Mononuclear cell (primary cell): ENCODE results near the gene AP4B1. TPM values are rescaled to one million over a fixed set of nuclear protein-coding genes. Genes with fewer than 3 reads are reported as not detected.
"Not testable (repeated sequence)": the region's sequence is repeated elsewhere in the genome, so short reads cannot be mapped to it uniquely, and the experiment has no call there.

Experiments
- H3K27me3 ChIP-seq: 2 replicates; pipeline ENCODE4 v1.6.0; 2011; ENCODE audit warnings: low read length, control low read depth; ENCODE audit not compliant: insufficient read depth
- H3K4me1 ChIP-seq: 2 replicates; pipeline ENCODE4 v1.5.1; 2011; ENCODE audit warnings: mild to moderate bottlenecking, low read length, control low read depth; ENCODE audit not compliant: insufficient read depth
- H3K4me3 ChIP-seq: 2 replicates; pipeline ENCODE4 v1.5.1; 2011; ENCODE audit warnings: mild to moderate bottlenecking, low read length, moderate library complexity
- H3K9me3 ChIP-seq: 2 replicates; pipeline ENCODE4 v1.5.1; 2011; ENCODE audit warnings: low read depth, mild to moderate bottlenecking, control low read depth, low read length
- total RNA-seq: library from RNA; depleted of rRNA; stranded (reverse); fragments of >200 nt; gene quantifications from one replicate; pipeline ENCODE4 v1.2.3, GENCODE V29; 2012

Gene AP4B1
- total RNA-seq, 1 donor: 22.4 TPM

DNA sequence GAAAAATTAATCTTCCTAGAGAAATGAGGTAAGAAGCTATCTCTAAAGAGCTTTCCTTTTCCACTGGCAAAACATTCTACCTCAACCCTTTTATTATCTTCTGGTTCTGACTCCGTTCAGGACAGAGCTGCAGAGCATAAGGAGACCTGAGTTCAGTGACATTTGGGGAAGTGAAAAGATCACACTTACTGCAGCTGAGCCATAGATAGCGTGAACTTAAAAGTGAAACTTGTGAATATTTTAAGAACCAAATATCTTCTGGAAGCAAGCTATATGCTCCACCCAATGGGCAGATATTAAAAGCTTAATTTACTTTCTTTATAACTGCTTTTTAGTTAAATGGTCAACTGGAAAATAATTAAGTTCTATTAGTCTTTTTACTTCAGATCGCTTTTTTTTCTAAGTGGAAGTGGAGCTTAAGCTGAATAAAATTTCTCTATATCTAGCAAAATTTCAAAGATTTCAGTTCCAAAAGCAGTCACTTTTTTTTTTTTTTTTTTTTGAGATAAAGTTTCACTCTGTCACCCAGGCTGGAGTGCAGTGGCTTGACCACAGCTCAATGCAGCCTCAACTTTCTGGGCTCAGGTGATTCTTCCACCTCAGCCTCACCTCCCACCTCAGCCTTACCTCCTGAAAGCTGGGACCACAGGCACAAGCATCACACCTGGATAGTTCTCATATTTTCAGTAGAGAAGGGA, 45.0 kb downstream of the AP4B1 start:
- Histone ChIP-seq H3K4me1 (peaks cover 74% of the 10 kb centered on the region), H3K9me3 (no peaks in the 10 kb centered on the region), H3K27me3 (no peaks in the 10 kb centered on the region), H3K4me3 (no peak overlapping the region)

DNA sequence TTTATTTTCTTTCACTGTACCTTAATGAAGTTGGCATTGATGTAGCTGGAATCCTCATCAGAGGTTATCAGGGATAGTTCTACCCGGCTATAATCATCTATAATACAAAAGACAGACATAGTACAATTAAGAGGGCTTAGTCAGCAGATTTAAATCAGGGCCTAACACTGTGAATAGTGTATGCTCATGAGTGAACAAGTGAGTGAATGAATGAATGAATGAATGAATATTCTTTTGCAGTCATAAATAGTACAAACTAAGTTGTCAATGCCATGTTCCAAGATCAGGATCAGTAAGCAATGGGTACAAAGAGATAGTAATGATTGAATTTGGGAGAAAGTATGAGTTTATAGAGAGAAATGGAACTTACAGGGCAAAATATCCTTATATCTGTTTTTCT, 45.6 kb downstream of the AP4B1 start:
- peaks cover 74% of the 10 kb centered on the region for H3K4me1 ChIP-seq
- H3K9me3 ChIP-seq: no peaks in the 10 kb centered on the region
- no peak overlapping the region for H3K4me3 ChIP-seq
- no peaks in the 10 kb centered on the region for H3K27me3 ChIP-seq

DNA sequence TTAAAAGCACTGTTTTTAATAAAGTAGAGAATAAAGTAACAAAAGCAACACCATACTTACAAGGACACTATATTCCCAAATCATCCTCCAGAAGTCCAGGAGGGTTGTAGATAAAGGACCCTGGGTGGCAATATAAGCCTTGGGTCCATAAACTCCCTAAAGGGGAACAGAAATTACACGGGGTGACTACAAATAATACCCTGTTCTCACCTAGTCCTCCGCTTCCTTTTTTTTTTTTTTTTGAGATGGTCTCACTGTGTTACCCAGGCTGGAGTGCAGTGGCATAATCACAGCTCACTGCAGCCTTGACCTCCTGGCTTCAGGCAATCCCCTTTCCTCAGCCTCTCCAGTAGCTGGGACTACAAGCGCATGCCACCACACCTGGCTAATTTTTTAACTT, 46.2 kb downstream of the AP4B1 start:
- H3K27me3 ChIP-seq: no peaks in the 10 kb centered on the region
- H3K9me3 ChIP-seq: no peaks in the 10 kb centered on the region
- H3K4me1 ChIP-seq: peaks cover 74% of the 10 kb centered on the region
- H3K4me3 ChIP-seq: no peak overlapping the region

DNA sequence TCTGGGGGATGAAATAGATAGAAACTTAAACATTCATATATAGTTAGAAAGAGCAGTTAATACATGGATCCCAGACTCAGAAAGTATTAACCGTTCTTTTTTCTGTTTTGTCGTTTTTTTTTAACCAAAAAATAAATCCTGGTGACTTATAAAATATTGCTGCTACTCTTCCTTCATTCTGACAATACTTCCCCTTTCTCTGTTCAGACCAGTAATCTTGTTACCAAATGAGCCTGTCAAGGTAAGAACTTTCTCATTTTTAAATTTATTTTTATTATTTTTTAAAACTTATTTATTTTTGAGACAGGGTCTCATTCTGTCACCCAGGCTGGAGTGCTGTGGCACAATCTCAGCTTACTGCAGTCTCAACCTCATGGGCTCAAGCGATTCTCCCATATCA, 46.8 kb downstream of the AP4B1 start:
- H3K4me1 ChIP-seq: peaks cover 70% of the 10 kb centered on the region
- no peaks in the 10 kb centered on the region for H3K9me3 ChIP-seq
- no peak overlapping the region for H3K4me3 ChIP-seq
- no peaks in the 10 kb centered on the region for H3K27me3 ChIP-seq

DNA sequence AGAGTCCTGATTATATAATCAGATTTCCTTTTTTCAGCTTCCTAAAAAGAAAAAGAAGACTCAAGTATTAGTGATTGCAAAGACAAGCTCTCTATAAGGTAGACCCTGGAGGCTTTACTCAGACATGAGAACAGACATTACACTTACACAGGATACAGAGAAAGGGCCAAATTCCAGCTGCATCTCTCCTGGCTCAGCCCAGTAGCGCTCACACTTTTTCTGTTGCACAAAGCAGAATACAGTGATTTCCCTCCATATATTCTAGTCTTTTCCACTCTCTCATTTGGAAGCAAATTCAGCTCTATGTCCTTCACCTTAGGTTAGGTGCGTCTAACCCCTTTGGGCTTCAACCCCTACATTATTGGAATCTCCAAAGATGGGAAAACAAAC, 48.2 kb downstream of the AP4B1 start:
- Histone ChIP-seq H3K9me3 (no peaks in the 10 kb centered on the region), H3K27me3 (no peaks in the 10 kb centered on the region), H3K4me3 (no peak overlapping the region), H3K4me1 (peaks cover 56% of the 10 kb centered on the region)

DNA sequence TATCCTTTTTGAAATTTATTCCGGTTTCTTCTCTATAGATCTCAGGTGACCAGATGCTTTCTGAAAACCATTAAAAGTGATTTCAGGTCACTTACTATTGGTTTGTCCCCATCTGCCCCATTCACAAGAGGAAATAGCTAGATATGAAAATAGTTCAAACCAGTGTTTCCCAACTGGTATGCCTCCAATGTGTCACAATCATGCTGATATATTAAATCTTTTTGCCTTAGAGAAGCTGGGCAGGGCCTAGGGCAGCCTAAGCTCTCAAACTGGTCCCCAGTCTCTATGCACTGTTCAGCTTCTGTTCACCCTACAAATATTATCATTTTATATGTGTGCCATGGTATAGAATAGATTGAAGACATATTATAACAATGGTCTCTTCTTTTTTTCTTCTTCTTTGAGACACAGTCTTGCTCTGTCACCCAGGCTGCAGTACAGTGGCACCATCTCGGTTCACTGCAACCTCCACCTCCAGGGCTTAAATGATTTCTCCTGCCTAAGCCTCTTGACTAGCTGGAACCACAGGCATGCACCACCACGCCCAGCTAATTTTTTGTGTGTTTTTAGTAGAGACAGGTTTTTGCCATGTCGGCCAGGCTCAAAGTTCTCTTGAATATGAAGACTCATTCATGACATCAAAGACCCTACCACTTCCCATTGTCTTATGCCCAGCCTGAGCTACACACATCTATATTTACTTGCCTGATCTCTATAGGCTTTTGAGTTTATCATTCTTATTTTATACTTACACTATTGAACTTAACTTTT, 48.8 kb downstream of the AP4B1 start:
- no peaks in the 10 kb centered on the region for H3K27me3 ChIP-seq
- no peaks in the 10 kb centered on the region for H3K9me3 ChIP-seq
- no peak overlapping the region for H3K4me3 ChIP-seq
- H3K4me1 ChIP-seq: peaks cover 50% of the 10 kb centered on the region

DNA sequence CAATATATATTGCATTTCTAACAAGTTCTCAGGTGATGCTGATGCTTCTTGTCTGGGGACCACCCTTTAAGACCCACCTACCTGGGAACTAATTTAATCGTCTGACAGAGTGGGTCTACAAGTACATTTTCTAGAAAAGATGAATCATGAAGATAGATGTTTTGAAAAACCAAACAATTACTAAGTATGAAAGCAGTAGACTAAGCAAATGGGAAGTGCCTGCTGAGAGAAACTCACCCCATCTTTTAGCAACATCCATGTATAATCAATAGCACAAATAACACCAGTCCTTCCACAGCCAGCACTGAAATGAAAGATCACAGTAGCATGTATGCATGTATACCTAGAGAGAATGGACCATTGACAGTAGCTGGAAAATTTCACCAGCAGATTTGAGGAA, 50.4 kb downstream of the AP4B1 start:
- no peaks in the 10 kb centered on the region for H3K9me3 ChIP-seq
- H3K27me3 ChIP-seq: no peaks in the 10 kb centered on the region
- H3K4me3 ChIP-seq: no peak overlapping the region

DNA sequence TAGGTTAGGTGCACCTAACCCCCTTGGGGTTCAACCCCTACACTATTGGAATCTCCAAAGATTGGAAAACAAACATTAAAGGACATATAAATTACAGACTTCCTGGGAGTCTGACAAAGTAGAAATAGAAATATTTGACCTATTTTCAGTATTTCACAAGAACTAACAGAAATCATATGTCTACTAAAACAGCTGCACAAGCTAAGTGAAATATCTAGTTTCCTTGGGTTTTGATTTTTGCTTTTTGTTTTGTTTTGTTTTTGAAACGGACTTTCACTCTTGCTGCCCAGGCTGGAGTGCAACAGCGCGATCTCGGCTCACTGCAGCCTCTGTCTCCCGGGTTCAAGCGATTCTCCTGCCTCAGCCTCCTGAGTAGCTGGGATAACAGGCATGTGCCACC, 51.9 kb downstream of the AP4B1 start:
- not testable (repeated sequence) for H3K27me3 ChIP-seq, H3K9me3 ChIP-seq, H3K4me3 ChIP-seq
- H3K4me1 ChIP-seq: peaks cover 35% of the 10 kb centered on the region

More for the DNA sequence above, 50.4 kb downstream of the AP4B1 start:
- H3K4me1 ChIP-seq: peaks cover 48% of the 10 kb centered on the region

DNA sequence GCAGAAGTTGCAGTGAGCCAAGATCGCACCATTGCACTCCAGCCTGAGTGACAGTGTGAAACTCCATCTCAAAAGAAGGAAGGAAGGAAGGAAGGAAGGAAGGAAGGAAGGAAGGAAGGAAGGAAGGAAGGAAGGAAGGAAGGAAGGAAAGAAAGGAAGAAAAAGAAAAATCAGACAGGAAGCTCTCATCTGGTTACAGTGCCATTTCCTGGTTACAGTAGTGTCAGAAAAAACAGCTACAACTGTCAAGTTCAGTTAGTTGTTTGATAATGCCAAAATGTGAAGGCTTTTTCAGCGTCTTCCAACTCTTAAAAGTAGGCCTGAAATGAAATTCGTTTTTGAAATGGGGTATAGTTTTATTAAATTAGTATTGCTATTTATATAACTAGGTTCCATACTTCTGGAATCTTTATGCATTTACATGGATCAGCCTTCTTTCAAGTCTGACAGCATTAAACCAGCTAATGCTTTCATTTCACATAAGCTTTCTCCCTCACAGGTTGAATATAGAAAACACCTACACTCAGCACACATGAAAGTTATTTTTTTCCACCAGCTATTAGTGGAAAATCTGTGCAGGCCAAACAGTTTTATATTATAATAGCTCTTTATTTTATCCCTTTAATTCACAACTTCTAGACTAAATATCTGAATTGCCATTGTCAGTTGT, 54.3 kb downstream of the AP4B1 start:
- Histone ChIP-seq H3K27me3 (no peaks in the 10 kb centered on the region), H3K9me3 (peaks cover 6% of the 10 kb centered on the region), H3K4me3 (no peak overlapping the region), H3K4me1 (peaks cover 16% of the 10 kb centered on the region)

DNA sequence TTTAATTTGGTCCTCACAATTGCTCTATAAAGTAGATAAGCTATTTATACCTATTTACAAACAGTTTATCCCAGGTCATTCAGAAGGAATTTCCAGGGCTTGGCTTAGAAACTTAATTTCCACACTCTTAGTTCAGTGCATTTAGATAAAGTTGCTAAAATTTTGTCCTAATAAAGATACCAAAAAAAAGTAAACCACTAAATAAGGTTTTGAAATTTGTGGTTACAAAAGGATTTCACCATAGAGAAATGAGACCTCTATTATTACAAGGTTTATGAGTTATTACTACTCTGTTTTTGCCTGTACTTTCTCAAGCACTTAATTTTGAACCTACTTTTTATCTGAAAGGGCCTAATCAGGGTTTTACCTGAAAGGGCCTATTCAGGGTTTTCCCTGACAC, 55.5 kb downstream of the AP4B1 start:
- H3K27me3 ChIP-seq: no peaks in the 10 kb centered on the region
- no peak overlapping the region for H3K4me3 ChIP-seq
- peaks cover 13% of the 10 kb centered on the region for H3K4me1 ChIP-seq
- peaks cover 6% of the 10 kb centered on the region for H3K9me3 ChIP-seq

DNA sequence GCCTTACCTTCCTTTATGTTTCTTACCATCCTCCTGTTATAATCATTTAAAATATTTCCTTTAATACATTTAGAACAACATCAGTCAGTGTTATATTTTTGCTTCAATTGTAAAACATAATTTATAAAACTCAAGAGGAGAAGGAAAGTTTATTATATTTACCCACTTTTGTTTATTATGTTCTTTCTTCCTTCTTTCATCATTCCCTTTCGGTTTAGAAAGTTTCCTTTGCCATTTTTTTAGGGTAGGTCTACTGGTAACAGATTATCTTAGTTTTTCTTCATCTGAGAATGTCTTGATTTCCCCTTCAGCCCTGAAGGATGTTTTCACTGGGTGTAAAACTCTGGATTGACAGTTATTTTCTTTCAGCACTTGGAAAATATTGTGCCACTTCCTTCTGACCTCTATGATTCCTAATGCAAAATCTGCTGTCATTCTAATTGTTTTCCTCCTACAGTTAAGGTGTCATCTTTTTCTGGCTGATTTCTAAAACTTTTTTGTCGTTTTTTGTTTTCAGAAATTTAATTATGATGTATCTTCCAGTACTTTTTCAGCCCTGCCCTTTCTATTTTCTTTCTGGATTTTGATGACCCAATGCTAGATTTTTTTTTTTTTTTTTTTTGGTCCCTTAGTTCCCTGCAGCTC, 58.1 kb downstream of the AP4B1 start:
- Histone ChIP-seq H3K27me3 (no peaks in the 10 kb centered on the region), H3K4me3 (no peak overlapping the region), H3K9me3 (peaks cover 6% of the 10 kb centered on the region)

More for the DNA sequence above, 58.1 kb downstream of the AP4B1 start:
- H3K4me1 ChIP-seq: peaks cover 13% of the 10 kb centered on the region

Other genes with a start within 250 kb of the AP4B1 start
- gene PHTF1, start 145.3 kb downstream of the AP4B1 start, total RNA-seq: 8.1 TPM
- 68.7 TPM for gene RSBN1, start 92.3 kb downstream of the AP4B1 start, total RNA-seq
- 70.5 TPM for gene PTPN22, start 33.1 kb downstream of the AP4B1 start, total RNA-seq
- gene BCL2L15, start 17.2 kb downstream of the AP4B1 start, total RNA-seq: 1.6 TPM
- 4.3 TPM for gene DCLRE1B, start 527 bp upstream of the AP4B1 start, total RNA-seq
- gene HIPK1, start 24.5 kb upstream of the AP4B1 start, total RNA-seq: 99.5 TPM
- gene OLFML3, start 74.7 kb upstream of the AP4B1 start, total RNA-seq: 4.1 TPM
- gene SYT6, start 249.1 kb upstream of the AP4B1 start, total RNA-seq: under 0.01 TPM